ENCODE results near the gene GRSF1. TPM values are rescaled to one million over a fixed set of nuclear protein-coding genes. Genes with fewer than 3 reads are reported as not detected.

The GRSF1 gene
- total RNA-seq = 10 to 100 TPM; 47.8 to 68.8 (median 53.9) TPM

GRCh38 chr4:70839589-70840093, at the start of gene GRSF1:
GRSF1 (minus strand) TSS chr4:70839890; CDS start chr4:70839827, 63 bp downstream.
- TF ChIP-seq CTCF (IDR thresholded peaks at IDR 0.05) (peak in 1 of 3 experiments; percentile 18), POLR2A (IDR thresholded peaks at IDR 0.05; ENCODE audit: low read depth) (no peak), POLR2AphosphoS5 (IDR thresholded peaks at IDR 0.05) (peak; percentile 67 to 84)
- Histone ChIP-seq H3K4me1 (peaks cover 26 to 33% (median 30%) of the 10 kb centered on the region in 4 donors), H3K9me3 (no peaks in the 10 kb centered on the region), H3K36me3 (peaks cover 4 to 13% (median 9%) of the 10 kb centered on the region in 4 donors), H3K27ac (replicated peaks in 1 of 4) (peak within 1 kb of the TSS; percentile 91 to 99 (median 95)), H3K4me3 (peak within 1 kb of the TSS; percentile 83 to 99 (median 98)), H3K27me3 (no peaks in the 10 kb centered on the region)
- intact Hi-C loops (cut with DNase I) = loop anchor here (5.0 kb wide), 5 partner anchors 63 to 168 kb away; partner anchors contain the start of genes DCK, MOB1B and UTP3
- peak; percentile 97 for DNase-seq (ENCODE audit: extremely low spot score)
- WGBS = 2% methylated on average over 8 of the region's 51 CpGs

GRCh38 chr4:70885174-70885573, 45.5 kb upstream of the GRSF1 start:
- intact Hi-C loops (cut with DNase I) = no loop called here
- no peaks in the 10 kb centered on the region for H3K4me1 ChIP-seq
- WGBS = 58% methylated on average over 6 of the region's 6 CpGs
- H3K4me3 ChIP-seq = no peak overlapping the region
- no peak overlapping the region for H3K27ac ChIP-seq (replicated peaks in 1 of 4)
- H3K27me3 ChIP-seq = no peaks in the 10 kb centered on the region
- no peaks in the 10 kb centered on the region for H3K9me3 ChIP-seq
- DNase-seq (ENCODE audit: extremely low spot score) = no peak
- H3K36me3 ChIP-seq = no peaks in the 10 kb centered on the region
- TF ChIP-seq CTCF (IDR thresholded peaks at IDR 0.05) = peak in 1 of 3 experiments; percentile 10
- no peak for TF ChIP-seq EP300 (IDR thresholded peaks at IDR 0.05)
- no peak for TF ChIP-seq POLR2A (IDR thresholded peaks at IDR 0.05; ENCODE audit: low read depth)

- intact Hi-C loops (cut with DNase I) = no loop called here
- Histone ChIP-seq H3K4me1 (no peaks in the 10 kb centered on the region), H3K4me3 (no peak overlapping the region), H3K36me3 (no peaks in the 10 kb centered on the region), H3K9me3 (no peaks in the 10 kb centered on the region), H3K27me3 (no peaks in the 10 kb centered on the region), H3K27ac (replicated peaks in 1 of 4) (no peak overlapping the region)
- DNase-seq (ENCODE audit: extremely low spot score) = no peak
- TF ChIP-seq POLR2AphosphoS5 (IDR thresholded peaks at IDR 0.05) = no peak
- TF ChIP-seq POLR2A (IDR thresholded peaks at IDR 0.05; ENCODE audit: low read depth) = no peak
- no peak for TF ChIP-seq CTCF (IDR thresholded peaks at IDR 0.05)
- TF ChIP-seq EP300 (IDR thresholded peaks at IDR 0.05) = no peak
- 84% methylated on average over 3 of the region's 3 CpGs for WGBS
Measured at GRCh38 chr4:70880739-70881138, 41.0 kb upstream of the GRSF1 start.

GRCh38 chr4:70877556-70877955, 37.9 kb upstream of the GRSF1 start:
- Histone ChIP-seq H3K4me1 (no peaks in the 10 kb centered on the region), H3K9me3 (no peaks in the 10 kb centered on the region), H3K4me3 (no peak overlapping the region), H3K36me3 (no peaks in the 10 kb centered on the region), H3K27ac (replicated peaks in 1 of 4) (no peak overlapping the region), H3K27me3 (no peaks in the 10 kb centered on the region)
- no peak for TF ChIP-seq POLR2AphosphoS5 (IDR thresholded peaks at IDR 0.05)
- TF ChIP-seq POLR2A (IDR thresholded peaks at IDR 0.05; ENCODE audit: low read depth) = no peak
- no peak for TF ChIP-seq CTCF (IDR thresholded peaks at IDR 0.05)
- TF ChIP-seq EP300 (IDR thresholded peaks at IDR 0.05) = no peak
- DNase-seq (ENCODE audit: extremely low spot score) = no peak
- intact Hi-C loops (cut with DNase I) = no loop called here
- 90% methylated on average over 3 of the region's 3 CpGs for WGBS

All from esophagus muscularis mucosa (tissue), 4 donors.